Measurements from ENCODE around the gene SMPD4. TPM values are rescaled to one million over a fixed set of nuclear protein-coding genes. Genes with fewer than 3 reads are reported as not detected.
"Not testable (repeated sequence)": the region's sequence is repeated elsewhere in the genome, so short reads cannot be mapped to it uniquely, and the experiment has no call there.

Gene SMPD4
- polyA plus RNA-seq, 4 donors: 52.5 to 85.1 (median 59.8) TPM

- DNase-seq (ENCODE audit: low read depth in 4 of 4, low spot score in 3 of 4): no peak
Measured at GRCh38 chr2:130187268-130187667, 5.9 kb upstream of the SMPD4 start.

DNA sequence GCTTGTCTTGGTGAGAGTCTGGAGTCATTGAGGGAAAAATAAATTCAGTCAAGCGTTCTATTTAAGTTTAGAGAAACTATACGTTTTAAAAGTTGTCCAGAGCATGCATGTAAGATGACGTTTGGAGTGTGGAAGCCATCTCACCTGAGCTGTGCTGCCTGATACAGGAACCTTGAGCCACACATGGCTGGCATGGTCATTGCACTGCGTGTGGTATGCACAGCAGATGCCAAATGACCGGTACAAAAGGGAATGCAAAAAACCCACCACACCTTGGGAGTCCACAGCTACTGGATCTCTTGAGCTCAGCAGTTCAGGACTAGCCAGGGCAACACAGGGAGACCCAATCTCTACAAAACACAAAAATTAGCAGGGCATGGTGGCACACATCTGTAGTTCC lies 5.0 kb upstream of the SMPD4 start:
- no peak for DNase-seq (ENCODE audit: low read depth in 4 of 4, low spot score in 3 of 4)

GRCh38 chr2:130185896-130186295 lies 4.5 kb upstream of the SMPD4 start:
- DNase-seq (ENCODE audit: low read depth in 4 of 4, low spot score in 3 of 4): no peak

DNA sequence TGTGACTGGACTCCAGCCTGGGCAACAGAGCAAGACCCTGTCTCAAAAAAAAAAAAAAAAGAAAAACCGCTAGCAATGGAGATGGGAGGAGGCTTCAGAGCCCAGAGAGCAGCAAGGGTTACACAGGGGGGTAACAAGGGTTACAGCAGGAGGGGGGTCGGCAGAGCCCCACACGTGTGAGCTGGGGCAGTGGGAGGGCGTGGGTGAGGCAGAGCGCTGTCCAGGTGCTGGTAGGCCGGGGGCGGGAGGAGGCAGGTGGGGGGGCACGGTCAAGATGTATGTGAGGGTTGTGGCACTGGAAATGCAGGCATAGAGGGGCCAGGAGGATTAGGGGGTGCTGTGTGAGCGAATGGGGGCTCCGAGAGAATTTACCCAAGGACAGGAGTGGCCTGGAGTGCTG lies 4.0 kb upstream of the SMPD4 start:
- no peak for DNase-seq (ENCODE audit: low read depth in 4 of 4, low spot score in 3 of 4)

GRCh38 chr2:130183512-130184373 lies 2.3 kb upstream of the SMPD4 start:
- no peak for DNase-seq (ENCODE audit: low read depth in 4 of 4, low spot score in 3 of 4)

DNA sequence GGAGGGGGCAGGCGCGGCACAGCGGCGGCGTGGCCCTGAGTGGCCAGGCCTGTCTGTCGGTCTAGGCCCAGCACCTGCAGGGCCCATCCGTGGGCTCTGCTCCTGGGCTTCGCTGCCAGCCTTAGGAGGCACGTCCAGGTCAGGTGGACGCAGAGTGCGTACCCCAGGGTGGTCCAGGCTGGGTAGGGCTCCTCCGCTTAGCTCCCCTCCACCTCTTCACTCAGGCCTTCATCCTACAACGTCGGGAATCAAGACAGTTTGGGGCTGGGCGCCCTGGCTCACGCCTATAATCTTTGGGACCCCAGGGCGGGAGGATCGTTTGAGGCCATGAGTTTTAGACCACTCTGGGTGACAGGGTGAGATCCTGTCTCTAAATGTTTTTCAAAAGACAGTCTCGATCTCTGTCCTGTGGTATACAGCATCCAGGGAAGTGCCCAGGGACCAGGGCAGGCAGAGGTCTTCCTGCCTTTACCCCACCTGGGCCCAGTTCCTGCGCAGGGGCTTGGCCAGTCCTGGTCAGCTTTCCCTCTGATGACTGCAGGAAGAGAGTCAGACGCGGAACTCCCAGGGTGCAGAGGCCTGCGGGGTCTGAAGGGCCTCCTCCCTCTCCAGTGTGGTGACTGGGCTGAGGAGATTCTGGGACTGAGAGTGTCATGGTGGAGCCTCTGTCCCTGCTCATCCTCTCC lies 1.6 kb upstream of the SMPD4 start:
- not testable (repeated sequence) for DNase-seq (ENCODE audit: low read depth in 4 of 4, low spot score in 3 of 4)

- DNase-seq (ENCODE audit: low read depth in 4 of 4, low spot score in 3 of 4): peak; percentile 67 to 73 (median 72)
Measured at GRCh38 chr2:130181880-130182682, 679 bp upstream of the SMPD4 start, which contains the start of gene MZT2B. Gene MZT2B, plus strand, starts transcription at chr2:130182262. Its CDS starts 21 bp downstream, at chr2:130182283.

DNA sequence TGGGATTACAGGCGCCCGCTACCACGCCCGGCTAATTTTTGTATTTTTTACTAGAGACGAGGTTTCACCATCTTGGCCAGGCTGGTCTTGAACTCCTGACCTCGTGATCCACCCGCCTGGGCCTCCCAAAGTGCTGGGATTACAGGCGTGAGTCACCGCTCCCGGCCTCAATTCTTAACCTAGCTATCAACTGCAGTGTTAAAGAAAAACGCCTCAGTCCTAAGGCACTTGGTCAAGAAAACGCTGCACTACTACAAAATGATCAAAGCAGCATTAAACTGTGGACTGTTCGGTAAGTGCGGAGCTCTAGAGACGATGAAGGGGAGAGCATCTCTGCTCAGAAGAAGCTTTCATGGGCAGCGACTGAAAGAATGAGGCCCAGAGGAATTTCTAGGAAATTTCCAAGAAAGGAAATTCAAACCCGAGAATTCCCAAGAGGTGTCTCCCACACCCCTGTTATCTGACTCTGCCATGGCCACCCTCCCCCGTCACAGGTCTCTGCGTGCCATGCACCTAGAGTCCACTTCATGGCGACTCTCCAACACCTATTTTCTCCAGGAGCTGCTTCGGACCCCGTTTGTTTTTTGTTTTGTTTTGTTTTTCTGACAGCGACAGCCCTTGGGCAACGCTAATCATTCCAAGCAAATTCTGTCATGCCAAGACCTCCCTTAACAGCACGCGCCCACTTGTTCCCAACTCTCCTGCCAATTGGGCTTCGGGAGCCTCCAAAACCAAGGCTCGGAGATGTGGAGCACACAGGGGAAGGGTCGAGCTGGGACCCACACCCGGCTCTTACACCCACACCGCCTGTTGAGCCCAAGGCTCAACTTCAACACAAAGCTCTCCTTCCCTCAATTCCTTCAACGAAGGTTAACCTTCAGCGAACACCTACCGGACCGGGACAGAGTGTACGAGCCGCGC lies 738 bp downstream of the SMPD4 start:
- not testable (repeated sequence) for DNase-seq (ENCODE audit: low read depth in 4 of 4, low spot score in 3 of 4)

DNA sequence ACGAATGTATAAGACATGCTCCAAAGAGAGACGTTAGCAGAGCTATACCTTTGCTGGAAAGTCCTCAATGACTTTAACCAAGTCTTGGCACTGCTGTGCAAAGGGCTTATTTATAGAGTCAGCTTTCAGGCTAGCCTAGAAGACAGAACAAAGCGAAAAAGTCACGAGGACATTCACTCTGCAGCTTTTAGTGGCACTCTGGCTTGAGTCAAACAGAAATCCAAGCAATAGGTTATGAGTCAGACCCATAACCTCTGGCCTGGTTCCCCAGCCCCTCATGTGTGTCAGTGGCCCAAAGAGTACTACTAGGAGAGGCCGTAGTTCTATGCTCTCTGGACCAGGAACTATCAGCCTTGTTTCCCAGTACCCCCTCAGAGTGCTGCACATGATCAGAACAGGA lies 6.5 kb downstream of the SMPD4 start:
- DNase-seq (ENCODE audit: low read depth in 4 of 4, low spot score in 3 of 4): not testable (repeated sequence)

- DNase-seq (ENCODE audit: low read depth in 4 of 4, low spot score in 3 of 4): no peak
Measured at GRCh38 chr2:130169896-130170295, 11.5 kb downstream of the SMPD4 start.

- not testable (repeated sequence) for DNase-seq (ENCODE audit: low read depth in 4 of 4, low spot score in 3 of 4)
Measured at GRCh38 chr2:130169163-130169562, 12.2 kb downstream of the SMPD4 start.

GRCh38 chr2:130166611-130167010 lies 14.8 kb downstream of the SMPD4 start:
- not testable (repeated sequence) for DNase-seq (ENCODE audit: low read depth in 4 of 4, low spot score in 3 of 4)

DNA sequence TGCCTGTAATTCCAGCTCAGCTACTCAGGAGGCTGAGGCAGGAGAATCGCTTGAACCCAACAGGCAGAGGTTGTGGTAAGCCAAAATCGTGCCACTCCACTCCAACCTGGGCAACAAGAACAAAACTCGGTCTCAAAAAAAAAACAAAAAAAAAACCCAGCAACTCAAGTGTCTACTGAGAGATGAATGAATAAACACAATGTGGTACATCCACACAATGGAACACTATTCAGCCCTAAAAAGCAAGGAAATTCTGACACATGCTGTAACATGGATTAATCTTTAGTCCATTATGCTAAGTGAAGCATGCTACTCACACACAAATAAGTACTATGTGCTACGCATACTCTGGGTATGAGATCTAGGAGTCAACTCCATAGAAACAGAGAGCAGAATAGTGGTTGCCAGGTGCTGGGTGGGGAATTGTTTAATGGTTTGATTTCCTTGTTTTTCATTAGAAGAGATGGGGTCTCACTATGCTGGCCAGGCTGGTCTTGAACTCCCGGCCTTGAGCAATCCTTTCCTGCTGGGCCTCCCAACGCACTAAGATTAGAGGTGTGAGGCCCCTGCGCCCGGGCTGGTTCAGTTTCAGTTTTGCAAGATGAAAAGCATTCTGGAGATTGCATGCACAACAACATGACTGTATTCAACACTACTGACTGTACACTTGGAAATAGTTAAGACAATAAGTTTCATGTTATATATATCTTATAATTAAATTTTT lies 15.9 kb downstream of the SMPD4 start:
- DNase-seq (ENCODE audit: low read depth in 4 of 4, low spot score in 3 of 4): no peak

- no peak for DNase-seq (ENCODE audit: low read depth in 4 of 4, low spot score in 3 of 4)
Measured at GRCh38 chr2:130162968-130163367, 18.4 kb downstream of the SMPD4 start.

DNA sequence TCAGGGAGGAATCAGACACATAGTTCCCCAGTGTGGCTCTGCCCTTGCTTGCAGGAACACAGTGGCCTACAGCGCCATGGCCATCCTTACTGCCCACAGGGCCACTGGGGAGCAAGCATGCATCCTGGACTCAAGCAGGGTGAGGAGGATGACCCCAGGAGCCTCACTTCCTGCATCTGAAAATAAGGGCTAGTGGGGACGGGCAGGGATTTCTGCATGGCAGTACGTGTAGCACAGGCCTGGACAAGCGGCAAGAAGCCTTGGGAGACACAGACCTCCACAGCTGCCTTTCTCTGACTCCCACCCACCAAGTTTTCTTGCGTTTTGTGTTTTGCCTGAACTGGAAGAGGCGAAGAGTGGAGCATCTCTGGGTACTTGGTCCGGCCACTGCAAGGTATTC lies 18.9 kb downstream of the SMPD4 start:
- DNase-seq (ENCODE audit: low read depth in 4 of 4, low spot score in 3 of 4): not testable (repeated sequence)

GRCh38 chr2:130160838-130161705 lies 20.3 kb downstream of the SMPD4 start:
- not testable (repeated sequence) for DNase-seq (ENCODE audit: low read depth in 4 of 4, low spot score in 3 of 4)

- no peak for DNase-seq (ENCODE audit: low read depth in 4 of 4, low spot score in 3 of 4)
Measured at GRCh38 chr2:130160131-130160530, 21.3 kb downstream of the SMPD4 start.

DNA sequence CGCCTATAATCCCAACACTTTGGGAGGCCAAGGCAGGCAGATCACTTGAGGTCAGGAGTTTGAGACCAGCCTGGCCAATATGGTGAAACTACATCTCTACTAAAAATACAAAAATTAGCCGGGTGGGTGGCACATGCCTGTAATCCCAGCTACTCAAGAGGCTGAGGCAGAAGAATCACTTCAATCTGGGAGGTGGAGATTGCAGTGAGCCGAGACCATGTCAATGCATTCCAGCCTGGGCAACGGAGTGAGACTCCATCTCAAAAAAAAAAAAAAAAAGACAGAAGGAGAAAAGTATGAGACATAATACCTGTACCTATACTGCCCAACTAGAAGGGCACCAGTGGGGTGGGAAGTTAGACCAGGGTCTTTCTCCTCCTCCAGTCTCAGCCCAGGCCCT lies 22.0 kb downstream of the SMPD4 start:
- DNase-seq (ENCODE audit: low read depth in 4 of 4, low spot score in 3 of 4): not testable (repeated sequence)

Data from left renal pelvis (tissue), 4 donors.